GM21381 (cell line): ENCODE results near the gene TBC1D5.
"Not testable (repeated sequence)": the region's sequence is repeated elsewhere in the genome, so short reads cannot be mapped to it uniquely, and the experiment has no call there.

ENCODE experiments used
- ATAC-seq: cut with Tn5 transposase; IDR thresholded peaks from one replicate; pipeline ENCODE4 v1.9.1; 2021; ENCODE audit warnings: mild to moderate bottlenecking, moderate library complexity; ENCODE audit not compliant: unreplicated experiment

Gene TBC1D5

GRCh38 chr3:17423786-17424536 lies 318.5 kb downstream of the TBC1D5 start:
- ATAC-seq = peak; percentile 85

DNA sequence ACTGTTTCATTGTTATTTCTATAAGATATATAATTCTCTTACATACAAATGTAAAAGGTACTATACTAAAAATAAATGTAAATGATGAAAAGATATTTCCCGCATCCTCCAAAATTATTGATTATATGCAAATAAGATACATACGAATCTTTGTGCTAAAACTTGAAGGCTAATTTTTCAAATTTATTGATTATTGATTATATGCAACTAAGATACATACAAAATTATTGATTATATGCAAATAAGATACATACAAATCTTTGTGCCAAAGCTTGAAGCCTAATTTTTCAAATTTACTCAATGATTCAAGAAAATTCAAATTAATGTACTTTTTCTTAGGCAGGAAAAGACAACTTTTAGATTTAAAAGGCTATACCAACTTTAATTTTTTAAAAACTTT lies 319.8 kb downstream of the TBC1D5 start:
- no peak for ATAC-seq

DNA sequence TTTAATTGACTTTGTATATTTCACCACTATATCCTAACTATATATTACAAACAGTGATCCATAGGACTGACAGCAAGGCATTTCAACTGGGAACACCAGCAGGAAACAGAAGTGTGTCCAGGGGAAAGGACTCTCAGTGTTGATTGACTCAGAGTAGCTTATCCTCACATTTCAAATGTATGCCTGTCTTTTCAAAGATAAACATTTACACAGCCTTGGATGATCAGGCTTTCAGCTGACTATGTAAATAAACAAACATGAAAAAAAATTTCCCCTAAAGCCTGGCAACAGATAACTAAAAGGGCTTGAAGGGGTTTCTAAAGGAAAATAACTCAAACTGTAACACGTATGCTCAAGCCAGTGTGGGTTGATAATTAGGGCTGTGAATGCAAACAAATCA lies 321.8 kb downstream of the TBC1D5 start:
- no peak for ATAC-seq

GRCh38 chr3:17412950-17413530 lies 329.4 kb downstream of the TBC1D5 start:
- ATAC-seq = peak; percentile 85

DNA sequence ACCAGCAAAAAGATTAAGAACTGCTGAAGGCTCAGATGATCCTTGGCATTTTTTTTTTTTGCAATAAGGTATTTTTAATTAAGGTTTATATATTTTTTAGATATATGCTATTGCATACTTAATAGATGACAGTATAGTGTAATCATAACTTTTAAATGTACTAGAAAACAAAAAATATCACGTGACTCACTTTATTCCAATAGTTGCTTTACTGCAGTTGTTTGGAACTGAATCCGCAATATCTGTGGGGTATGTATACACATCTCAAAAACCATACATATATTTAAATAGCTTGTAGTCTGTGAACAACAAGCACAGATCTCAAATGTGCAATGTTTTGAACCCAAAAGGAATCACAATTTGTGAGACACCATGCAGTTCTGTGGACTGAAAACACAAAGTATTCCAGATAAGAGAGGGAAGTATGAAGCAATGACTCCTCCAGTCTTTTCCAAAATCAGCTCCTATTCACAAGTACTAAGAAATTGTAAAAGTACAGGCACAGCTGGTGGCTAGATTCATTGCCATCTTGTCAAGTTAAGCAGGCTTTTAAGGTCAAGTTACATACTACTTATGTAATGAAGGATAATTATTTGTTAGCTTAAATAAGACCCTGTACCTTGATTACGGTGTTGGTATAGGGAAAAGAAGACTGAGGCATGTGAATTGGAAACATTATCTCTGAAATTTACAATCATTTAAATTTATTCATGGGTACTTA lies 331.1 kb downstream of the TBC1D5 start:
- ATAC-seq = no peak

- no peak for ATAC-seq
Measured at GRCh38 chr3:17407576-17407975, 334.9 kb downstream of the TBC1D5 start.

DNA sequence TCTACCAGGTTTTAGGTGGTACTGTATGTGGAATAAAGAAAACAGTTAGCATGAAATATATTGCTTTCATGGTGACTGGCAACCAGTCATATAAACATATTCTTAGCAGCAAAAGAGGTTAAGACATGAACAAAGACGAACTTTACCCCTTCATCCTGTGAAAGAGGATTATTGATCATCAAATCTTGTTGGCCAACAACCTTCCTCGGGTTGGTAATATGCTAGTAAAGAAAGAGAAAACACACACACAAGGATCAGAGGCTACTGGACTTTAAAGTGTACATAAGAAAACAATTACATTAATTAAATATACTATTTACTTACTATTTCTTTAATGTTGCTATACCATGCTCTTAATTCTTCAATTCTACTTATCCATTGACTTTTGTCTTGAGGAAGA lies 337.9 kb downstream of the TBC1D5 start:
- ATAC-seq = no peak

DNA sequence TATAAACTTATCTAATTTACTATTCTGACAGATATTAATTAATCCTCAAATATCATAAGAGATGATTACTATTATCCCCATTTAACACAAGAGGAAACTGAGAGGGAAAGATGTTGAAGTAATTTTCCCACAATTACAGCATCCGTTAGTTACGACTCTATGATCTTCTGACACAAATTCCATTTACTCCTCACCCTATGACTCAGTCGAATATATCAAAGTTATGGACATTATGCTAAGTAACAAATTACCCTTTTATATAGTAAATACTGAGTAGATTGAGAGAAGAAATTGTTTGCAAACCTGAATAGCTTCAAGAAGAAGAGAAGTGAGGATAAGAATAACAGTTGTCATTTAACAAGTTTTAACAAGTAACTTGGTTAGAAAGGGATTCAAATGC lies 340.0 kb downstream of the TBC1D5 start:
- ATAC-seq = no peak

- no peak for ATAC-seq
Measured at GRCh38 chr3:17401912-17402311, 340.5 kb downstream of the TBC1D5 start.

DNA sequence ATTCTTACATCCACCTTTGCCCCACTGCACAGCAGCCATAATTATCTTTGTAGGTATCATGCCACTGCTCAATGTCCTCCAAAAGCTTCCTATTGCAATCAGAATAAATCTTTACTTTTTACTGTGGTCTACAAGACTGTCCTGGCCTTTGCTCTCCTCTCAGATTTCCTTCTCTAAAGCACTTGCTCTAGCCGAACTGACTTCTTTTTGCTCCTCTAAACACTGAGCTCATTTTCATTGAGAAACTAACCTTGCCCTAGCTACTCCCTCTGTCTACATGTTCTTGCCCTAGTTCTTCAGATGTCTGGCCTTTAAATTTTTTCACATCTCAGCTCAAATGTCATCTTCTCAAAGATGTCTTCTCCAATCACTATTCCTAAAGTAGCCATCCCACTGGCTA lies 342.8 kb downstream of the TBC1D5 start:
- ATAC-seq = peak; percentile 36

- peak; percentile 93 for ATAC-seq
Measured at GRCh38 chr3:17398959-17399551, 343.4 kb downstream of the TBC1D5 start.

GRCh38 chr3:17396036-17396435 lies 346.4 kb downstream of the TBC1D5 start:
- ATAC-seq = no peak

GRCh38 chr3:17394541-17395155 lies 347.8 kb downstream of the TBC1D5 start:
- ATAC-seq = no peak

DNA sequence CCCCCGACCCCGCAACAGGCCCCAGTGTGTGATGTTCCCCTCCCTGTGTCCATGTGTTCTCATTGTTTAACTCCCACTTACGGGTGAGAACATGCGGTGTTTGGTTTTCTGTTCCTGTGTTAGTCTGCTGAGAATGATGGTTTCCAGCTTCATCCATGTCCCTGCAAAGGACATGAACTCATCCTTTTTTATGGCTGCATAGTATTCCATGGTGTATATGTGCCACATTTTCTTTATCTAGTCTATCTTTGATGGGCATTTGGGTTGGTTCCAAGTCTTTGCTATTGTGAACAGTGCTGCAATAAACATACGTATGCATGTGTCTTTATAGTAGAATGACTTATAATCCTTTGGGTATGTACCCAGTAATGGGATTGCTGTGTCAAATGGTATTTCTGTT lies 349.9 kb downstream of the TBC1D5 start:
- ATAC-seq = not testable (repeated sequence)

DNA sequence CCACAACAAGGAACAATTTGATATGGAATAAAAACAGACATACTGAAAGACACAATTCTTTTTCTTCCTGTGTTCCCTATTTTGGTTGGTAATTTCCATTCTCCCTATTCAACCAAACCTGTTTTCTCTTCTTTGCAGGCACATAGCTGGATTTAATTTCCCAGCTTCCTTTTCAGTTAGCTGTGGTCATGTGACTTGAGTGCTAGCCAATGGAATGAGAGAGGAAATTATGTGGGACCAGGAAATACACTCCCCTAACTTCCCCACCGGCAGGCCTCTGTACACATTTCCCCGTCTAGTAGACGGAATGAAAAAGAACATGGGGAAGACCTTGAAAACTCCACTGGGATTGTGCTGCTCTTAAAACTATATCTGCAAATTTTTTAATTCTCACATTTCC lies 351.6 kb downstream of the TBC1D5 start:
- no peak for ATAC-seq

DNA sequence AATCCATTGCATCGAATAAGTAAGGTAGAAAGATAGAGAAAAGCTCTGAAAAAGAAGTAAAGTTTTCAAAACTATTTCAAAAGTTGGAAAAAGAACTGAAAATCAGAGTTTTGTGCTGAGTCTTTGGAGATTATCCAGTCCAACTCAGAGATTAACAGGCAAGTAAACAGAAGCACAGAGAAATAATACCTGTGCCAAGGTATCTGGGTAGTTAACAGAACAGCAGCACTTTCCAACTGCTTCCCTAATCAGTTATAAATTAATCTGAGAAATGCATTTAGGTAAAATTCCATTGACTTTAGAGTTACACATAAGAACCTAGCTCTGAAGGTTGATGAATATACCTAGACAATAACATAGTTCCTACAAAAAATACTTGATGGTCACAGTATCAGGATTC lies 355.3 kb downstream of the TBC1D5 start:
- no peak for ATAC-seq

GRCh38 chr3:17386432-17386831 lies 356.0 kb downstream of the TBC1D5 start:
- no peak for ATAC-seq

GRCh38 chr3:17384567-17385296 lies 357.7 kb downstream of the TBC1D5 start:
- no peak for ATAC-seq

- no peak for ATAC-seq
Measured at GRCh38 chr3:17373304-17373703, 369.1 kb downstream of the TBC1D5 start.

DNA sequence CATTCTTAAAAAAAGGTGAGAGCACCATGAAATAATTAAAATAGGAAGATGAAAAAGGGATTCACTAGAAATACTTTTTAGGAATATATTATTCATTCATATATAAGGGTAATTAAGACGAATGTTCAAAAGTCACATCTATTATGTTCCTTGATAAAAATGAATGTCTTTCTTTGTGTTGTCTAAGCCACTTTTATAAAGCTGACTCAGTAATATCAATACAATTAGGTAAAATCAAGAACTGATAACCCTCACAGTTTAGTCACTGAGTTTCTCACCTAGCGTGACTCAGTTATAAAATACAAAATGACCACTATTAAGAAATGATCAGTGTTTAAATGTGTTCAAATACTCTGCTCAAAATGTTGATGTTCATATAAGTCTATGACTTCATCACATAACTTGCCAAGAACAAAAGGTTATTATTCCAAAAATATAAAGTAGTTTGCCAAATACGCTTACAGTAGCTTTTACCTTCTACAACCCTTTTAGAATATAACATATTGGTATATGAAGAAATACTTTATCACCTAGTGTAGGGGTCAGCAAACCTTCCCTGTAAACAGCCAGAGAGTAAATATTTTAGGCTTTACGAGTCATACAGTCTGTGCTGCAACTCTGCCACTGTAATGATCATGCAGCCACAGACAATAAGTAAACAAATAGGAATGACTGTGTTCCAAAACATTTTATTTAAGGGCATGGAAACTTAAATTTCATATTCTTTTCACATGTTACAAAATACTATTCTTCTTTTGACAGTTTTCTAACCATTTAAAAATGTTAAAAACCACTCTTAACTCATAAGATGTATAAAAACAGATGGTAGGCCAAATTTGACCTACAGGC lies 369.8 kb downstream of the TBC1D5 start:
- ATAC-seq = no peak
